Measurements from ENCODE around the gene TPSAB1.
A peak's percentile ranks its signal among the peaks of the same experiment; 100 is the strongest.

Gene TPSAB1

GRCh38 chr16:1222553-1223354 is 17.8 kb upstream of the TPSAB1 start:
- H2BK15ac ChIP-seq (ENCODE audit: low read depth, poor library complexity, severe bottlenecking), result no peak overlapping the region
- no peak overlapping the region for H3K23ac ChIP-seq (ENCODE audit: low read length in 2 of 2)
- no peak overlapping the region for H2BK5ac ChIP-seq (ENCODE audit: low read depth, low read length, poor library complexity, severe bottlenecking)
- H2BK12ac ChIP-seq (ENCODE audit: low read length in 2 of 2), result no peak overlapping the region
- peaks cover 0 to 11% of the 10 kb centered on the region in 2 experiments for H3K27me3 ChIP-seq (ENCODE audit: control insufficient read depth in 1 of 2, insufficient read depth in 1 of 2, low read length in 2 of 2)
- H3K36me3 ChIP-seq (ENCODE audit: control insufficient read depth in 1 of 2, insufficient read depth in 2 of 2, low read depth in 1 of 2, low read length in 2 of 2), result peaks cover 0 to 12% of the 10 kb centered on the region in 2 experiments
- H3K9me3 ChIP-seq (ENCODE audit: control insufficient read depth, low read length), result no peaks in the 10 kb centered on the region
- no peak overlapping the region for H3K4ac ChIP-seq (ENCODE audit: low read depth in 1 of 2, low read length in 2 of 2)
- H3K14ac ChIP-seq (ENCODE audit: low read length in 2 of 2), result no peak overlapping the region
- no peak overlapping the region for H2AK5ac ChIP-seq (ENCODE audit: low read length, severe bottlenecking)
- no peak overlapping the region for H2BK120ac ChIP-seq (ENCODE audit: low read depth, low read length)
- no peak overlapping the region for H3K9ac ChIP-seq (ENCODE audit: low read length)
- no peak overlapping the region for H2AFZ ChIP-seq (ENCODE audit: low read depth, low read length)
- H3K4me1 ChIP-seq (ENCODE audit: control insufficient read depth, insufficient read depth, low read depth, low read length), result no peaks in the 10 kb centered on the region
- no peak overlapping the region for H3K4me3 ChIP-seq (ENCODE audit: insufficient read depth in 1 of 2, low read depth in 1 of 2, low read length in 2 of 2)
- H3K18ac ChIP-seq (ENCODE audit: low read depth in 1 of 2, low read length in 2 of 2), result no peak overlapping the region
- no peak overlapping the region for H3K4me2 ChIP-seq (ENCODE audit: low read length, poor library complexity, severe bottlenecking)
- DNase-seq, result no peak
- 86% methylated on average over 25 of the region's 25 CpGs for WGBS
- H4K91ac ChIP-seq (ENCODE audit: low read length), result no peak overlapping the region
- no peak overlapping the region for H4K8ac ChIP-seq (ENCODE audit: low read length)
- H3K79me1 ChIP-seq (replicated peaks; ENCODE audit: low read length, poor library complexity, severe bottlenecking), result no peaks in the 10 kb centered on the region
- no peak overlapping the region for H3K27ac ChIP-seq (ENCODE audit: low read length, poor library complexity, severe bottlenecking)

- no peak for DNase-seq
- H4K8ac ChIP-seq (ENCODE audit: low read length), result no peak overlapping the region
- no peaks in the 10 kb centered on the region for H3K79me1 ChIP-seq (replicated peaks; ENCODE audit: low read length, poor library complexity, severe bottlenecking)
- H3K4ac ChIP-seq (ENCODE audit: low read depth in 1 of 2, low read length in 2 of 2), result no peak overlapping the region
- peak overlapping the region; percentile 39 for H4K91ac ChIP-seq (ENCODE audit: low read length)
- no peak overlapping the region for H3K14ac ChIP-seq (ENCODE audit: low read length in 2 of 2)
- H2AK5ac ChIP-seq (ENCODE audit: low read length, severe bottlenecking), result no peak overlapping the region
- WGBS, result 91% methylated on average over 34 of the region's 38 CpGs
- no peak overlapping the region for H2BK12ac ChIP-seq (ENCODE audit: low read length in 2 of 2)
- no peak overlapping the region for H3K4me2 ChIP-seq (ENCODE audit: low read length, poor library complexity, severe bottlenecking)
- peaks cover 0 to 5% of the 10 kb centered on the region in 2 experiments for H3K36me3 ChIP-seq (ENCODE audit: control insufficient read depth in 1 of 2, insufficient read depth in 2 of 2, low read depth in 1 of 2, low read length in 2 of 2)
- no peak overlapping the region for H2AFZ ChIP-seq (ENCODE audit: low read depth, low read length)
- H3K23ac ChIP-seq (ENCODE audit: low read length in 2 of 2), result no peak overlapping the region
- no peak overlapping the region for H2BK120ac ChIP-seq (ENCODE audit: low read depth, low read length)
- H3K27ac ChIP-seq (ENCODE audit: low read length, poor library complexity, severe bottlenecking), result no peak overlapping the region
- peaks cover 0 to 11% of the 10 kb centered on the region in 2 experiments for H3K27me3 ChIP-seq (ENCODE audit: control insufficient read depth in 1 of 2, insufficient read depth in 1 of 2, low read length in 2 of 2)
- no peaks in the 10 kb centered on the region for H3K4me1 ChIP-seq (ENCODE audit: control insufficient read depth, insufficient read depth, low read depth, low read length)
- H2BK5ac ChIP-seq (ENCODE audit: low read depth, low read length, poor library complexity, severe bottlenecking), result no peak overlapping the region
- no peak overlapping the region for H3K4me3 ChIP-seq (ENCODE audit: insufficient read depth in 1 of 2, low read depth in 1 of 2, low read length in 2 of 2)
- no peak overlapping the region for H2BK15ac ChIP-seq (ENCODE audit: low read depth, poor library complexity, severe bottlenecking)
- H3K9me3 ChIP-seq (ENCODE audit: control insufficient read depth, low read length), result no peaks in the 10 kb centered on the region
- H3K18ac ChIP-seq (ENCODE audit: low read depth in 1 of 2, low read length in 2 of 2), result no peak overlapping the region
- no peak overlapping the region for H3K9ac ChIP-seq (ENCODE audit: low read length)
These were observed 16.9 kb upstream of the TPSAB1 start for GRCh38 chr16:1223355-1224214.

GRCh38 chr16:1224558-1224957 is 15.9 kb upstream of the TPSAB1 start:
- Histone ChIP-seq H3K4me3 (ENCODE audit: insufficient read depth in 1 of 2, low read depth in 1 of 2, low read length in 2 of 2) (no peak overlapping the region), H4K8ac (ENCODE audit: low read length) (no peak overlapping the region), H3K14ac (ENCODE audit: low read length in 2 of 2) (no peak overlapping the region), H3K18ac (ENCODE audit: low read depth in 1 of 2, low read length in 2 of 2) (no peak overlapping the region), H3K9ac (ENCODE audit: low read length) (no peak overlapping the region), H3K4me2 (ENCODE audit: low read length, poor library complexity, severe bottlenecking) (no peak overlapping the region), H2BK15ac (ENCODE audit: low read depth, poor library complexity, severe bottlenecking) (no peak overlapping the region), H2BK12ac (ENCODE audit: low read length in 2 of 2) (no peak overlapping the region), H2BK120ac (ENCODE audit: low read depth, low read length) (no peak overlapping the region), H2AK5ac (ENCODE audit: low read length, severe bottlenecking) (no peak overlapping the region), H3K23ac (ENCODE audit: low read length in 2 of 2) (no peak overlapping the region), H3K36me3 (ENCODE audit: control insufficient read depth in 1 of 2, insufficient read depth in 2 of 2, low read depth in 1 of 2, low read length in 2 of 2) (peaks cover 0 to 3% of the 10 kb centered on the region in 2 experiments), H3K79me1 (replicated peaks; ENCODE audit: low read length, poor library complexity, severe bottlenecking) (no peaks in the 10 kb centered on the region), H3K4me1 (ENCODE audit: control insufficient read depth, insufficient read depth, low read depth, low read length) (no peaks in the 10 kb centered on the region), H2BK5ac (ENCODE audit: low read depth, low read length, poor library complexity, severe bottlenecking) (no peak overlapping the region), H2AFZ (ENCODE audit: low read depth, low read length) (no peak overlapping the region), H3K27ac (ENCODE audit: low read length, poor library complexity, severe bottlenecking) (no peak overlapping the region), H3K9me3 (ENCODE audit: control insufficient read depth, low read length) (no peaks in the 10 kb centered on the region), H3K27me3 (ENCODE audit: control insufficient read depth in 1 of 2, insufficient read depth in 1 of 2, low read length in 2 of 2) (peaks cover 0 to 11% of the 10 kb centered on the region in 2 experiments), H4K91ac (ENCODE audit: low read length) (no peak overlapping the region), H3K4ac (ENCODE audit: low read depth in 1 of 2, low read length in 2 of 2) (no peak overlapping the region)
- DNase-seq, result no peak
- WGBS, result 76% methylated on average over 9 of the region's 9 CpGs

DNA sequence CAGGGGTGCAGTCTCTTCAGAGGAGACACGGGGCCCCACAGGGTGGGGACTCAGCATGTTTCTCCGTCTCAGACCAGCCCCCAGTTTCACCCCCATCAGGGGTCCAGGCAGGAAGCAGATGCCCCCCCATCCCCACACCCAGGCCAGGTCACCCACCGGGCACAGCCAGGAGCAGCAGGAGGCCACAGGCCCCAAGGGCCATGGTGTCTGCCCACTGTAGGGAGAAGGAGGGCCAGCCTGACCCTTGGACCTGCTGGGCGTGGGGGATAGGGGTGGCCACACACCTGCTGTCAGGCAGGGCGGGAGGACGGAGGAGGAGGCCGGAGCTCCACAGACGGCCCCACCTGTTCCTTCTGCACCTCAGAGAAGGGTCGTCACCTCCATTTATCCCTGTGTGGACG is 15.5 kb upstream of the TPSAB1 start, which contains the start of gene TPSG1:
Gene TPSG1 (minus strand): TSS at position 218 of the 401 bp plus-strand sequence. CDS start 16 bp downstream, at position 202.
- Histone ChIP-seq H3K9ac (ENCODE audit: low read length) (no peak within 1 kb of the TSS), H3K79me1 (replicated peaks; ENCODE audit: low read length, poor library complexity, severe bottlenecking) (no peaks in the 10 kb centered on the region), H2BK120ac (ENCODE audit: low read depth, low read length) (no peak within 1 kb of the TSS), H2AFZ (ENCODE audit: low read depth, low read length) (no peak within 1 kb of the TSS), H2AK5ac (ENCODE audit: low read length, severe bottlenecking) (no peak within 1 kb of the TSS), H3K23ac (ENCODE audit: low read length in 2 of 2) (no peak within 1 kb of the TSS), H4K91ac (ENCODE audit: low read length) (no peak within 1 kb of the TSS), H3K4ac (ENCODE audit: low read depth in 1 of 2, low read length in 2 of 2) (no peak within 1 kb of the TSS), H3K4me1 (ENCODE audit: control insufficient read depth, insufficient read depth, low read depth, low read length) (no peaks in the 10 kb centered on the region), H2BK12ac (ENCODE audit: low read length in 2 of 2) (no peak within 1 kb of the TSS), H3K27me3 (ENCODE audit: control insufficient read depth in 1 of 2, insufficient read depth in 1 of 2, low read length in 2 of 2) (peaks cover 0 to 11% of the 10 kb centered on the region in 2 experiments), H3K9me3 (ENCODE audit: control insufficient read depth, low read length) (no peaks in the 10 kb centered on the region), H3K36me3 (ENCODE audit: control insufficient read depth in 1 of 2, insufficient read depth in 2 of 2, low read depth in 1 of 2, low read length in 2 of 2) (peaks cover 0 to 3% of the 10 kb centered on the region in 2 experiments), H3K27ac (ENCODE audit: low read length, poor library complexity, severe bottlenecking) (no peak within 1 kb of the TSS), H4K8ac (ENCODE audit: low read length) (no peak within 1 kb of the TSS), H3K18ac (ENCODE audit: low read depth in 1 of 2, low read length in 2 of 2) (no peak within 1 kb of the TSS), H2BK15ac (ENCODE audit: low read depth, poor library complexity, severe bottlenecking) (no peak within 1 kb of the TSS), H3K4me3 (ENCODE audit: insufficient read depth in 1 of 2, low read depth in 1 of 2, low read length in 2 of 2) (no peak within 1 kb of the TSS), H3K14ac (ENCODE audit: low read length in 2 of 2) (no peak within 1 kb of the TSS), H2BK5ac (ENCODE audit: low read depth, low read length, poor library complexity, severe bottlenecking) (no peak within 1 kb of the TSS), H3K4me2 (ENCODE audit: low read length, poor library complexity, severe bottlenecking) (no peak within 1 kb of the TSS)
- 69% methylated on average over 10 of the region's 10 CpGs for WGBS
- no peak for DNase-seq

All from mesenchymal stem cell (in vitro differentiated cells and primary cell).